ENCODE measurements around the gene ZBTB17.

The ZBTB17 gene

DNA sequence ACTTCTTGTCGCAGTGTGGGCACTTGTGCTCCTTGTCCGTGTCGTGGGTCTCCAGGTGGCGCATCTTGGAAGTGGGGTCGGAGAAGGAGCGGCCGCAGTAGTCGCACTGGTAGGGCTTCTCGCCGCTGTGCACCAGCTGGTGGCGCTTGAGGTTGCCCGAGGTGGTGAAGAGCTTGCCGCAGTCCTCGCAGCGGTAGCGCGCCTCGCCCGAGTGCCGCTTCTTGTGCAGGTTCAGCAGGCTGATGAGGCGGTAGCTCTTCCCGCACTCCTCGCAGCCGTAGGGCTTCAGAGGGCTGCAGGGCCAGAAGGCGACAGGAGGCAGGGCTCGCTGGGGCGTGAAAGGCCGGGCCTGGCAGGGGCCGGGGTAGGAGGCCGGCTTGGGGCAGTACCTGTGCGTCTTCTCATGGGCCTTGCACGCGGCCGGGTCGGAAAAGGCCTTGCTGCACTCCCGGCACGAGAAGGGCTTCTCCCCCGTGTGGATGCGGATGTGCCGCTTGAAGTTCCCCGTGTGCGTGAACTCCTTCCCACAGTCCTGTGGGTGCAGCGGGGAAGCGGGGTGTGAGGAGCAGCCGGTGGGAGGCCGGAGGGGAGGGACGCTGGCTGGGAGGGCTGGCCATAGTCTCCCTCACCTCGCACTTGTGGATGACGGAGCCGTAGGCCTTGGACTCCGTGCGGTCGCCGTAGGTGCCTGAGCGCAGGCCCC, 31.4 kb downstream of the ZBTB17 start:
- H3K27me3 ChIP-seq (ENCODE audit: insufficient read depth, insufficient read length) = no peaks in the 10 kb centered on the region
- no peaks in the 10 kb centered on the region for H3K9me3 ChIP-seq (ENCODE audit: insufficient read depth, low read length)
- no peak overlapping the region for H3K4me3 ChIP-seq (ENCODE audit: insufficient read length, low read depth)
- DNase-seq (ENCODE audit: low read depth, low spot score) = no peak
- peaks cover 87% of the 10 kb centered on the region for H3K36me3 ChIP-seq (ENCODE audit: insufficient read depth, insufficient read length, low read length)
- H3K9ac ChIP-seq (ENCODE audit: insufficient read length, low read depth) = no peak overlapping the region
- TF ChIP-seq SUZ12 (IDR thresholded peaks at IDR 0.05; ENCODE audit: extremely low read depth, insufficient read depth, insufficient read length) (no peak), ZNF274 (IDR thresholded peaks at IDR 0.05; ENCODE audit: low read depth, low read length) (no peak), YY1 (IDR thresholded peaks at IDR 0.05; ENCODE audit: insufficient read depth, insufficient read length) (no peak)
- H3K4me1 ChIP-seq (ENCODE audit: insufficient read depth, insufficient read length) = peaks cover 2% of the 10 kb centered on the region

DNA sequence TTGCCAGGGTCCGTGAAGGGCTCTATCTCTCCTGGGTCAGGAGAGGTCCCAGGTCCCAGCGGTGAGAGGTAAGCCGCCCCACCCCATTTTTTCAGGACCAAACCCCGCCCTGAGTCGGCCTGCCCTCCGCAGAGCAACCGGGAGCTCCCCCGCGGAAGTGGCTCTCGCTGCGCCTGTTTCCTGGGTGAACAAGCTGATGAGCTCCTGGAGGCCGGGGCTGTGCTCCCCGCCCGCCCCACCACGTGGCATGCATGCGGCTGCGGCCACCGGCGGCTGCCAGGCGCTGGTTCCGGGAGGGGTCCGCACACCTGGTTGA, 32.0 kb downstream of the ZBTB17 start:
- no peak for DNase-seq (ENCODE audit: low read depth, low spot score)
- peaks cover 92% of the 10 kb centered on the region for H3K36me3 ChIP-seq (ENCODE audit: insufficient read depth, insufficient read length, low read length)
- H3K4me3 ChIP-seq (ENCODE audit: insufficient read length, low read depth) = no peak overlapping the region
- no peaks in the 10 kb centered on the region for H3K9me3 ChIP-seq (ENCODE audit: insufficient read depth, low read length)
- TF ChIP-seq YY1 (IDR thresholded peaks at IDR 0.05; ENCODE audit: insufficient read depth, insufficient read length) (no peak), ZNF274 (IDR thresholded peaks at IDR 0.05; ENCODE audit: low read depth, low read length) (no peak), SUZ12 (IDR thresholded peaks at IDR 0.05; ENCODE audit: extremely low read depth, insufficient read depth, insufficient read length) (no peak)
- H3K9ac ChIP-seq (ENCODE audit: insufficient read length, low read depth) = no peak overlapping the region
- H3K27me3 ChIP-seq (ENCODE audit: insufficient read depth, insufficient read length) = no peaks in the 10 kb centered on the region
- no peaks in the 10 kb centered on the region for H3K4me1 ChIP-seq (ENCODE audit: insufficient read depth, insufficient read length)

DNA sequence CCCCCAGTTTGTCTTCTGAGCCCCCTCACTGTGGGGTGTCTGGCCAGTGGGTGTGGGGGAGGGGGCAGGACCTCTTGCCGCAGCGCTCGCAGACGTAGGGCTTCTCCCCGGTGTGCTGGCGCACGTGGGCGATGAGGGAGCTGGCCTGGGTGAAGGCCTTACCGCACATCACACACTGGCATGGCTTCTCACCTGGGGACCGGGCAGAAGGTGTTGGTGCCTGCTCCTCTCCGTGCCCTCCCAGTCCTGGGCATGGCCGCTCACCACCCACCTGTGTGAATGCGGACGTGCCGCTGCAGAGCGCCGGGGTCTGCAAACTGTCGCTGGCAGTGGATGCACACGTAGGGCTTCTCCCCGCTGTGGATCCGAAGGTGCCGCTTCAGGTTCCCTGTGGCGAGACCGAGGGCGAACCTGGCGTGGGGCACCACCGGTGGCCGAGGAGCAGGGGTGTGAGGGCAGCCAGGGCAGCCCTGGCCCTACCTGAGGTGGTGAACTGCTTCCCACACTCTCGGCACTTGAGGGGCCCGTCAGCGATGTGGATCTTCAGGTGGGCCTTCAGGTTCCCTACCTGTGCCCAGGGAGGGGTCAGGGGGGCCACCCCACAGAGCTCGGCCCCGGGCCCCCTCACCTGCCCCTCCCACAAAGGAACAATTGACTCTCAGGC, 32.4 kb downstream of the ZBTB17 start:
- TF ChIP-seq ZNF274 (IDR thresholded peaks at IDR 0.05; ENCODE audit: low read depth, low read length) = no peak
- Histone ChIP-seq H3K4me3 (ENCODE audit: insufficient read length, low read depth) (no peak overlapping the region), H3K27me3 (ENCODE audit: insufficient read depth, insufficient read length) (no peaks in the 10 kb centered on the region), H3K4me1 (ENCODE audit: insufficient read depth, insufficient read length) (no peaks in the 10 kb centered on the region), H3K9ac (ENCODE audit: insufficient read length, low read depth) (no peak overlapping the region), H3K9me3 (ENCODE audit: insufficient read depth, low read length) (no peaks in the 10 kb centered on the region), H3K36me3 (ENCODE audit: insufficient read depth, insufficient read length, low read length) (peaks cover 97% of the 10 kb centered on the region)
- no peak for DNase-seq (ENCODE audit: low read depth, low spot score)

DNA sequence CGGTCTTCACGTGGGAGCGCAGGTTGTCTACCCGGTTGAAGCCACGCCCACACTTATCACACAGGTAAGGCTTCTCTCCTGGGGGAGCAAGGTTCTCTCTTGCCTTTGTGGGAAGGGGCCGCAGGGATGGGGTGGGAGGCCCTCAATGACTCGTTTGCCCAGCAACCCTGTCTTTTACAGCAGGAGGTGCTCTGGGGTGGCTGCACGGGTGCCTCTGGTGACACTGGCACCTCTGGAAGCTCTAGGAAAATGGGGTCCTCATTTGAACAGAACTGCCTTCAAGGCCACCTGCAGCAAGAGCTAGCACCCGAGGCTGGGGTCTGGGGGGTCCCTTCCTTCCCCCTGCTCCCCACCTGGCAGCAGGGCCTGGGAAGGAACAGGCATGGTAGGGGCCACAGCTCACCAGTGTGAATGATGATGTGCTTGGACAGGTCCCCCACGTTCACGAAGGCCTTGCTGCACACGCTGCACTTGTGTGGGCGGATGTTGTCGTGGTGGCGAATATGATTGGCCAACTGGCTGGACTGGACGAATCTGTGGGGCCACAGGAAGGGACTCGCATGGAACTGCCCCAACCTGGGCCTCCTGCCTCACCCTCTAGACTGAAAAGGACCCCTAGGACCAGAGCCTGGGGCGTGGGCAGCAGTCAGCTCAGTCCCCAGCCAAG, 33.1 kb downstream of the ZBTB17 start:
- Histone ChIP-seq H3K36me3 (ENCODE audit: insufficient read depth, insufficient read length, low read length) (peaks cover 96% of the 10 kb centered on the region), H3K9ac (ENCODE audit: insufficient read length, low read depth) (no peak overlapping the region), H3K27me3 (ENCODE audit: insufficient read depth, insufficient read length) (no peaks in the 10 kb centered on the region), H3K9me3 (ENCODE audit: insufficient read depth, low read length) (no peaks in the 10 kb centered on the region), H3K4me1 (ENCODE audit: insufficient read depth, insufficient read length) (no peaks in the 10 kb centered on the region), H3K4me3 (ENCODE audit: insufficient read length, low read depth) (no peak overlapping the region)
- TF ChIP-seq SUZ12 (IDR thresholded peaks at IDR 0.05; ENCODE audit: extremely low read depth, insufficient read depth, insufficient read length) = no peak
- no peak for TF ChIP-seq YY1 (IDR thresholded peaks at IDR 0.05; ENCODE audit: insufficient read depth, insufficient read length)
- no peak for TF ChIP-seq ZNF274 (IDR thresholded peaks at IDR 0.05; ENCODE audit: low read depth, low read length)
- DNase-seq (ENCODE audit: low read depth, low spot score) = no peak

DNA sequence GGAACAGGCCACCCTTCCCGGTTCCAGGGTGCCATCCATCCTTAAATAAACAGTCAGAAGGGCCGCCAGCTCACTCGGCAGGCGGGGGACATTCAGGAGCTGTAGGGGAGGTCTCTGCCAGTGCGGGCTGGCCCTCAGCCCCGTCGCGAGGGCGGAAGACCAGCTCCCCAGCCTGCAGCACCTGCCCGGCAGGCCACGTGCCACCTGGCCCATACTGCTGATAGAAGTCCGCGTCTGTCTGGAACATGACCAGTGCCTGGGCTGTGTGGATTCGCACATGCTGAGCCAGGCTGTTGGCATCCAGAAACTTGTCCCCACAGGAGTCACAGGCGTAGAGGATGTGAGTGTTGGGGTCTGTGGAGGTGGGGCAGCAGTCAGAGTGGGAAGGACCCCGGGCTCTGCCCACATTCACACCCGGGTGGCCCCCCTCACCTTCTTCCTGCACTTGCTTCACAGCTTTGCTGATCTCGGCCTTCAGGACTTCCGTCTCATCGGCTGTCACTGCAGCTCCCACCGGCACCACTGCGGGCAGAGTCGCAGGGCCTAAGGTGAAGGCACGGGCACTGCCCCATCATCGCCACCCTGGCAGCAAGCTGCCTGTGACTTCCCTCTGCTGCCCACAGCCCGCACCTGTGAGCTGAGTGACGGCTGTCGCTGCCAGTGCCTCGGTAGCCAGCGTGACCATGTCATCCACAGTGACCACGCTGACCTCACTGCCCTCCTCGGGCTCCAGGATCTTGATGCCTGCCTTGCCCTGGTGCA, 33.8 kb downstream of the ZBTB17 start:
- Histone ChIP-seq H3K4me3 (ENCODE audit: insufficient read length, low read depth) (no peak overlapping the region), H3K4me1 (ENCODE audit: insufficient read depth, insufficient read length) (no peaks in the 10 kb centered on the region), H3K36me3 (ENCODE audit: insufficient read depth, insufficient read length, low read length) (peaks cover 96% of the 10 kb centered on the region), H3K9ac (ENCODE audit: insufficient read length, low read depth) (no peak overlapping the region), H3K27me3 (ENCODE audit: insufficient read depth, insufficient read length) (no peaks in the 10 kb centered on the region), H3K9me3 (ENCODE audit: insufficient read depth, low read length) (no peaks in the 10 kb centered on the region)
- no peak for TF ChIP-seq ZNF274 (IDR thresholded peaks at IDR 0.05; ENCODE audit: low read depth, low read length)
- TF ChIP-seq YY1 (IDR thresholded peaks at IDR 0.05; ENCODE audit: insufficient read depth, insufficient read length) = no peak
- no peak for TF ChIP-seq SUZ12 (IDR thresholded peaks at IDR 0.05; ENCODE audit: extremely low read depth, insufficient read depth, insufficient read length)
- DNase-seq (ENCODE audit: low read depth, low spot score) = no peak

DNA sequence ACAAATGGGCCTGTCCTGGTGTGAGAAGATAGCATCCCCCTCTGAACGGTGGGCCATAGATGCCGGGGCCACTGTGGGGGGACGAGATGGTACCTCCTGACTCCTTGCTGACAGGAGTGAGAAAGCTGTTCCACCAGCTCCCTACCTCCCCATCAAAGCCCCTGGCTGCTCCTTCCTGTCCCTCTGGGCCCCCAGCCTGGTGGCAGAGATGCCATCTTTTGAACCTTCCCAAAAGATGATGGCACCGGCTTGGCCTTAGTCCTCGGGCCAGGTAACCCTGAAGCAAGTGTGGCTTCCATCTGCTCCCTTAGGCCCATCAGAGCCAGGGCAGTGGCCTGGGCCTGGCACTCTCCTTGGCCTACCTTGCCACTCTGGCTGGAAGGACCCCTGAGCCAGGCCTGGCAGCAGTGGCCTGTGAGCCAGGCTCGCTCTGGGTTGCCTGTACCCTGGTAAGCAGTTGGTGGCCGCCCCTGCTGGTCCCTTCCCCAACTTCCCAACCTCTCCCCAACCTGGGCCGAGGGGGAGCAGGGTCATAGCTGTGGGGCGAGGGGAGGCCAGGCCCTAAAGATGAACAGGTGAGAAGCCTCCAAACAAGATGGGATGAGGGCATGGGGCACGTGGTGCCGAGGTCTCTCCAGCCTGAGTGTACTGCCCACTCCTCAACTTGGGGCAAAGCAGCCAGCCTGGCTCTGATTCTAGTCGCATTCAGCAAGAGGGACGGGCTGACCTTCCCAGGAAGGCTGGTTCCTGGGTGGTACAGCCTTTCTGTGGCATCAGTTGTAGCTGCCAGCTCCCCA, 34.7 kb downstream of the ZBTB17 start:
- Histone ChIP-seq H3K36me3 (ENCODE audit: insufficient read depth, insufficient read length, low read length) (peaks cover 95% of the 10 kb centered on the region), H3K9ac (ENCODE audit: insufficient read length, low read depth) (no peak overlapping the region)
- TF ChIP-seq SUZ12 (IDR thresholded peaks at IDR 0.05; ENCODE audit: extremely low read depth, insufficient read depth, insufficient read length) (no peak), YY1 (IDR thresholded peaks at IDR 0.05; ENCODE audit: insufficient read depth, insufficient read length) (no peak), ZNF274 (IDR thresholded peaks at IDR 0.05; ENCODE audit: low read depth, low read length) (no peak)

More for the DNA sequence above, 34.7 kb downstream of the ZBTB17 start:
- H3K27me3 ChIP-seq (ENCODE audit: insufficient read depth, insufficient read length) = no peaks in the 10 kb centered on the region
- H3K4me1 ChIP-seq (ENCODE audit: insufficient read depth, insufficient read length) = no peaks in the 10 kb centered on the region
- no peak overlapping the region for H3K4me3 ChIP-seq (ENCODE audit: insufficient read length, low read depth)
- DNase-seq (ENCODE audit: low read depth, low spot score) = no peak
- H3K9me3 ChIP-seq (ENCODE audit: insufficient read depth, low read length) = no peaks in the 10 kb centered on the region

Measured in NT2/D1 (cell line).